HepG2 (cell line): ENCODE data around the gene ADCY5. TPM values are rescaled to one million over a fixed set of nuclear protein-coding genes. Genes with fewer than 3 reads are reported as not detected.

Experiments used
- ATAC-seq: fragments of 200-7000 bp; cut with Tn5 transposase; 3 replicates; pipeline ENCODE4 v1.9.1; 2020; ENCODE audit warnings: mild to moderate bottlenecking, moderate library complexity
- BruUV-seq: library from RNA; stranded (reverse); fragments of 400-500 nt; replicated peaks from 2 replicates; lab custom pipeline; 2021; lab: Mats Ljungman, UMichigan
- CTCF ChIA-PET: fragments of 300-600 bp; formaldehyde crosslinking; extraction: SDS; loops from one replicate; lab custom pipeline; 2021; ENCODE audit warnings: low total read pairs, inconsistent platforms, low intra/inter-chr PET ratio; lab: Yijun Ruan, JAX
- POLR2A ChIA-PET: fragments of 350-600 bp; sonication (Branson Sonifier 250); formaldehyde crosslinking; loops from one replicate; lab custom pipeline; 2020; ENCODE audit warnings: antibody characterized with exemption, inconsistent platforms; lab: Yijun Ruan, JAX
- DNase-seq: peaks from one replicate; pipeline ENCODE4 v3.0.0-alpha.2; 2015; ENCODE audit warnings: low spot score
- FAIRE-seq: peaks from 3 replicates; lab custom pipeline; 2011; peaks lifted over from hg19 to GRCh38; lab: Jason Lieb, UNC
- H2AFZ ChIP-seq: one replicate; pipeline ENCODE4 v1.6.1; 2011; ENCODE audit warnings: low read length, inconsistent platforms
- H3K27ac ChIP-seq: fragments of 300-600 bp; 3 replicates; pipeline ENCODE4 v1.8.0; 2011; ENCODE audit warnings: mixed run types, mild to moderate bottlenecking, mixed read lengths, low read length, inconsistent platforms; ENCODE audit not compliant: insufficient read depth; ENCODE audit errors: extremely low read length
- H3K27me3 ChIP-seq, 2 experiments: fragments of 200-600 bp in 1 of 2; 2 replicates in 1 of 2; 3 replicates in 1 of 2; pipeline versions ENCODE4 v1.6.0 to v1.8.0; 2011; ENCODE audit warnings: low read length in 2 of 2, mild to moderate bottlenecking in 2 of 2, moderate library complexity in 2 of 2, inconsistent platforms in 1 of 2; ENCODE audit not compliant: insufficient read depth in 2 of 2, control insufficient read depth in 1 of 2
- H3K36me3 ChIP-seq, 2 experiments: fragments of 200-600 bp in 1 of 2; replicated peaks in 1 of 2; 2 replicates in 1 of 2; 3 replicates in 1 of 2; pipeline versions ENCODE4 v1.5.1 to v1.8.0; 2011; ENCODE audit warnings: low read length in 2 of 2, inconsistent platforms in 1 of 2; ENCODE audit not compliant: insufficient read depth in 2 of 2, control insufficient read depth in 1 of 2
- H3K4me1 ChIP-seq: 2 replicates; pipeline ENCODE4 v1.5.1; 2012; ENCODE audit warnings: low read length, inconsistent platforms; ENCODE audit not compliant: insufficient read depth
- H3K4me2 ChIP-seq: 2 replicates; pipeline ENCODE4 v1.6.0; 2011; ENCODE audit warnings: low read depth, low read length, inconsistent platforms
- H3K4me3 ChIP-seq, 3 experiments: fragments of 200-600 bp in 1 of 3; sonication (generic), shearing (Covaris generic) in 1 of 3; replicated peaks in 1 of 3; 2 replicates each; pipeline ENCODE4 v1.5.1; 2011 to 2016; ENCODE audit warnings: low read length in 3 of 3, inconsistent platforms in 2 of 3, low read depth in 2 of 3, mild to moderate bottlenecking in 2 of 3, control low read depth in 1 of 3, mixed read lengths in 1 of 3; ENCODE audit not compliant: insufficient read depth in 1 of 3
- H3K79me2 ChIP-seq: one replicate; pipeline ENCODE4 v1.6.1; 2011; ENCODE audit warnings: low read length, inconsistent platforms; ENCODE audit not compliant: insufficient read depth
- H3K9ac ChIP-seq: 2 replicates; pipeline ENCODE4 v1.6.0; 2011; ENCODE audit warnings: mild to moderate bottlenecking, low read depth, low read length, inconsistent platforms; ENCODE audit not compliant: insufficient read depth
- H3K9me3 ChIP-seq: 2 replicates; pipeline ENCODE4 v1.5.1; 2012; ENCODE audit warnings: mild to moderate bottlenecking, low read length
- H4K20me1 ChIP-seq: 2 replicates; pipeline ENCODE4 v1.6.0; 2011; ENCODE audit warnings: inconsistent platforms, mild to moderate bottlenecking, low read length, moderate library complexity; ENCODE audit not compliant: insufficient read depth
- ARHGAP35 ChIP-seq: sonication (generic); formaldehyde crosslinking; IDR thresholded peaks from 2 replicates; pipeline ENCODE4 v1.9.0; 2022; ENCODE audit warnings: mild to moderate bottlenecking, inconsistent platforms, moderate library complexity, missing genetic modification reagents, borderline replicate concordance
- ARNTL ChIP-seq: sonication (generic); formaldehyde crosslinking; IDR thresholded peaks from 2 replicates; pipeline ENCODE4 v1.4.0; 2020; ENCODE audit warnings: mild to moderate bottlenecking, missing genetic modification reagents
- CHD4 ChIP-seq: fragments of 200-600 bp; sonication (generic); IDR thresholded peaks from 2 replicates; pipeline ENCODE4 v1.7.0; 2017; ENCODE audit warnings: mild to moderate bottlenecking, low read length, borderline replicate concordance
- HNF4A ChIP-seq: sonication (generic); formaldehyde crosslinking; IDR thresholded peaks from 2 replicates; pipeline ENCODE4 v1.4.0; 2020; ENCODE audit warnings: missing genetic modification reagents
- IKZF1 ChIP-seq: fragments of 450-650 bp; IDR thresholded peaks from 2 replicates; pipeline ENCODE4 v1.7.1; 2016
- NFE2 ChIP-seq: sonication (generic); formaldehyde crosslinking; IDR thresholded peaks from 2 replicates; pipeline ENCODE4 v1.4.0; 2020; ENCODE audit warnings: missing genetic modification reagents
- SATB2 ChIP-seq: sonication (generic); formaldehyde crosslinking; IDR thresholded peaks from 2 replicates; pipeline ENCODE4 v1.5.0; 2020; ENCODE audit warnings: missing genetic modification reagents
- SNAPC4 ChIP-seq: sonication (generic); formaldehyde crosslinking; IDR thresholded peaks from 2 replicates; pipeline ENCODE4 v1.4.0; 2020; ENCODE audit warnings: mild to moderate bottlenecking, missing genetic modification reagents
- STAT6 ChIP-seq: sonication (generic); formaldehyde crosslinking; IDR thresholded peaks from 2 replicates; pipeline ENCODE4 v1.4.0; 2020; ENCODE audit warnings: missing genetic modification reagents, mild to moderate bottlenecking, borderline replicate concordance
- ZNF207 ChIP-seq: fragments of 450-650 bp; IDR thresholded peaks from 2 replicates; pipeline ENCODE4 v1.6.1; 2016; ENCODE audit warnings: antibody characterized with exemption, borderline replicate concordance
- ZNF383 ChIP-seq: sonication (generic); formaldehyde crosslinking; IDR thresholded peaks from 2 replicates; pipeline ENCODE4 v1.4.0; 2020; ENCODE audit warnings: missing genetic modification reagents, mild to moderate bottlenecking, borderline replicate concordance
- ZXDC ChIP-seq: sonication (generic); formaldehyde crosslinking; IDR thresholded peaks from 2 replicates; pipeline ENCODE4 v1.5.0; 2020; ENCODE audit warnings: mild to moderate bottlenecking, missing genetic modification reagents
- WGBS: methylation state at CpG from one replicate; pipeline ENCODE4 v1.1.6; 2017; ENCODE audit warnings: low lambda C conversion rate; 5-methylcytosine and 5-hydroxymethylcytosine counted together
- in situ Hi-C: cut with HindIII; loops from 2 replicates; pipeline ENCODE4 v1.10.0; 2017; ENCODE audit warnings: low pct_unique_long_range_greater_than_20kb; ENCODE audit not compliant: extremely low pct_ligation_motif_present
- intact Hi-C: fragments of 100-400 bp; cut with micrococcal nuclease; formaldehyde crosslinking; loops from one replicate; pipeline ENCODE4 v1.10.0; 2022; ENCODE audit not compliant: unreplicated experiment
- polyA plus RNA-seq, 8 experiments: library from polyadenylated mRNA; depleted of rRNA in 3 of 8; stranded (reverse) in 7 of 8; unstranded in 1 of 8; fragments of >200 nt; fragmentation: Illumina TruSeq in 4 of 8; extraction: Trizol in 4 of 8; gene quantifications; 2 replicates each; pipeline versions ENCODE4 v1.2.1 to v1.2.3, GENCODE V29; 2011 to 2016; ENCODE audit warnings: low read depth in 4 of 8, missing spikeins in 1 of 8, mixed read lengths in 1 of 8; ENCODE audit not compliant: insufficient read depth in 1 of 8
- total RNA-seq, 5 experiments: library from RNA; depleted of rRNA; stranded (reverse); fragments of >200 nt; fragmentation: Illumina TruSeq; extraction: Trizol; gene quantifications; 2 replicates each; pipeline ENCODE4 v1.2.3, GENCODE V29; 2016; ENCODE audit warnings: low read depth in 1 of 5

ADCY5 gene
- total and polyA plus RNA-seq, 2 of the 13 experiments (the other 11 are each of a cell fraction or from before 2014, with no cell fraction given): not detected

- POLR2A ChIA-PET: no interaction called here
- 61% methylated on average over 8 of the region's 9 CpGs for WGBS
- H3K9ac ChIP-seq: no peak overlapping the region
- TF ChIP-seq HNF4A (CRISPR knock-in tag) (no peak), SATB2 (no peak), ZXDC (CRISPR knock-in tag) (no peak), STAT6 (no peak), ZNF207 (no peak), IKZF1 (no peak), ARNTL (CRISPR knock-in tag) (no peak), ARHGAP35 (CRISPR knock-in tag) (no peak), SNAPC4 (CRISPR knock-in tag) (no peak), NFE2 (CRISPR knock-in tag) (no peak), CHD4 (no peak), ZNF383 (CRISPR knock-in tag) (no peak)
- TF ChIP-seq, all 625 proteins: peak for 0
- H3K79me2 ChIP-seq: no peaks in the 10 kb centered on the region
- ATAC-seq: no peak
- intact Hi-C loops (no loop called here), in situ Hi-C loops (no loop called here)
- no peak overlapping the region for H3K4me2 ChIP-seq
- BruUV-seq: no TSS peak
- DNase-seq: no peak
- no peak for FAIRE-seq
- no peak overlapping the region for H2AFZ ChIP-seq
- H3K4me1 ChIP-seq: no peaks in the 10 kb centered on the region
- no peak overlapping the region for H3K4me3 ChIP-seq
- H3K9me3 ChIP-seq: no peaks in the 10 kb centered on the region
- no peaks in the 10 kb centered on the region; a peak in 2 of 5 replicates for H3K27me3 ChIP-seq
- H3K36me3 ChIP-seq: no peaks in the 10 kb centered on the region
- peaks cover 5% of the 10 kb centered on the region; the same call in 1 of the 2 replicates for H4K20me1 ChIP-seq
- CTCF ChIA-PET: no interaction called here
- H3K27ac ChIP-seq: no peak overlapping the region
These were observed 165.8 kb downstream of the ADCY5 start for GRCh38 chr3:123283074-123283473.
